ENCODE measurements around the gene FYB2. TPM values are rescaled to one million over a fixed set of nuclear protein-coding genes. Genes with fewer than 3 reads are reported as not detected.

Gene FYB2
- total RNA-seq, 4 donors from 2014 or later = not detected

GRCh38 chr1:56726706-56727105, 92.5 kb downstream of the FYB2 start:
- no peak for TF ChIP-seq CTCF (IDR thresholded peaks at IDR 0.05)
- DNase-seq (ENCODE audit: low spot score) = no peak
- no peak for ATAC-seq (ENCODE audit: low FRiP score)

GRCh38 chr1:56719171-56719570, 100.0 kb downstream of the FYB2 start:
- no peak for DNase-seq (ENCODE audit: low spot score)
- ATAC-seq (ENCODE audit: low FRiP score) = no peak

GRCh38 chr1:56715156-56715555, 104.0 kb downstream of the FYB2 start:
- TF ChIP-seq CTCF (IDR thresholded peaks at IDR 0.05) = no peak
- no peak for ATAC-seq (ENCODE audit: low FRiP score)
- DNase-seq (ENCODE audit: low spot score) = no peak

More at GRCh38 chr1:56719171-56719570, 100.0 kb downstream of the FYB2 start:
- no peak for TF ChIP-seq CTCF (IDR thresholded peaks at IDR 0.05)

GRCh38 chr1:56713112-56713511, 106.1 kb downstream of the FYB2 start:
- no peak for DNase-seq (ENCODE audit: low spot score)
- TF ChIP-seq CTCF (IDR thresholded peaks at IDR 0.05) = no peak
- no peak for ATAC-seq (ENCODE audit: low FRiP score)

GRCh38 chr1:56712150-56712549, 107.1 kb downstream of the FYB2 start:
- ATAC-seq (ENCODE audit: low FRiP score) (no peak), DNase-seq (ENCODE audit: low spot score) (no peak)
- no peak for TF ChIP-seq CTCF (IDR thresholded peaks at IDR 0.05)

- no peak for ATAC-seq (ENCODE audit: low FRiP score)
- DNase-seq (ENCODE audit: low spot score) = no peak
- no peak for TF ChIP-seq CTCF (IDR thresholded peaks at IDR 0.05)
Observed at GRCh38 chr1:56710646-56711045, 108.6 kb downstream of the FYB2 start.

GRCh38 chr1:56709995-56710394, 109.2 kb downstream of the FYB2 start:
- TF ChIP-seq CTCF (IDR thresholded peaks at IDR 0.05) = no peak
- ATAC-seq (ENCODE audit: low FRiP score) = no peak
- no peak for DNase-seq (ENCODE audit: low spot score)
